Inflammatory macrophage (primary cell): ENCODE results near the gene PPP1R26.
"Not testable (repeated sequence)": the region's sequence is repeated elsewhere in the genome, so short reads cannot be mapped to it uniquely, and the experiment has no call there.

Experiments
- DNase-seq, 2 donors: peaks; one replicate each; pipeline ENCODE4 v3.0.0-alpha.2; 2020 to 2022

PPP1R26 gene

DNA sequence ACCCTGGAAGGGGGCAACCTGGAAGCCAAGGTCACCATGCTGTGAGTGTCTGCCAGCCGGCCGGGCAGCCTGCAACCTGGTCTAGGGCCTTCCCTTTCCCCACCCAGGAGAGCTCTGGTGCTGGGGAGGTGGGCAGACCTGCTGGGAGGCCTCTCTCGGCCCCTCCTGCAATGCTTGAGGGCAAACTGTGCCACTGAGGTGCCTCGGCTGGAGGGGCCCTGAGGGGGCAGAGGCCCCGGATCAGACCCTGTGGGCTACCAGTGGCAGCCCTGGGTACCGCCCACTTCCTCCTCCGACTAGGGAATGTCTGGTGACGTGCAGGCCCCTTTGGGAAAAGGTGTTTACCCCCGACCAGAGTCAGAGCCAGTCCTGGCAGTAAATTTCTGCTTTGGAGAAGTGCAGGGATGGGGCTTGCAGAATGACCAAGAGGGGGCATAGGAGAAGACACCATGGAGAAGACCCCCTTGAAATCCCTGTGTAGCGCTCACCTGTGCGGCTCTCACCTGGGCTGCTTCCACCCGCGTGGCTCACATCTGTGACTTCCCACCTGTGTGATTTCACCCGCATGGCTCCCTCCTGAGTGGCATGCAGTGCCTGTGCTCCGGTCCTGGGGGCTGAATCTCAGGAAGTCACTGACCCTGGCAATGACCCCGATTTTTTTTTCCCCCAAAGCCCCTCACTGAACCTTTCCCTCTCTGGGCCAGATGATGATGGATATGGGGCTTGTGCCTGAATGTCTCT is 42.7 kb downstream of the PPP1R26 start:
- DNase-seq: no peak

DNA sequence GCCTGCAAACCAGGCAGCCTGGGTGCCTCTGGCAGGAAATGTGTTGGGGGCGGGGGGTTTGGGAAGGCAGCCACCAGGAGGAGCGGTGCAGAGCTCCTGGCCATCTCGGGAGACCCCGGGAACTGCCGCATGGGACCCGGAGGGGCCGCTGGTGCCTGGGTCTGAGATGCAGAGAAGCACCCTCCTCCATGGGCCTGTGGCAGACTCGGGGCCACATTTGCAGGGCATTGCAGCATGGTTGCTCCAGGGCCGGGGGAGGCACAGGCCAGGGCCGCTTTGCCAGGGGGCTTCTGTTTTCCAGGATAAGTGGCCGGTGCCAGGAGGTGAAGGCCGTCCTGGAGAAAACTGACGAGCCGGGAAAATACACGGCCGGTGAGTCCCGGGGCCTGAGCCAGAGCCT is 43.3 kb downstream of the PPP1R26 start:
- DNase-seq: no peak

- DNase-seq: no peak
These were observed 44.0 kb downstream of the PPP1R26 start for GRCh38 chr9:135523521-135524129.

GRCh38 chr9:135524130-135524861 is 44.7 kb downstream of the PPP1R26 start:
- no peak for DNase-seq

DNA sequence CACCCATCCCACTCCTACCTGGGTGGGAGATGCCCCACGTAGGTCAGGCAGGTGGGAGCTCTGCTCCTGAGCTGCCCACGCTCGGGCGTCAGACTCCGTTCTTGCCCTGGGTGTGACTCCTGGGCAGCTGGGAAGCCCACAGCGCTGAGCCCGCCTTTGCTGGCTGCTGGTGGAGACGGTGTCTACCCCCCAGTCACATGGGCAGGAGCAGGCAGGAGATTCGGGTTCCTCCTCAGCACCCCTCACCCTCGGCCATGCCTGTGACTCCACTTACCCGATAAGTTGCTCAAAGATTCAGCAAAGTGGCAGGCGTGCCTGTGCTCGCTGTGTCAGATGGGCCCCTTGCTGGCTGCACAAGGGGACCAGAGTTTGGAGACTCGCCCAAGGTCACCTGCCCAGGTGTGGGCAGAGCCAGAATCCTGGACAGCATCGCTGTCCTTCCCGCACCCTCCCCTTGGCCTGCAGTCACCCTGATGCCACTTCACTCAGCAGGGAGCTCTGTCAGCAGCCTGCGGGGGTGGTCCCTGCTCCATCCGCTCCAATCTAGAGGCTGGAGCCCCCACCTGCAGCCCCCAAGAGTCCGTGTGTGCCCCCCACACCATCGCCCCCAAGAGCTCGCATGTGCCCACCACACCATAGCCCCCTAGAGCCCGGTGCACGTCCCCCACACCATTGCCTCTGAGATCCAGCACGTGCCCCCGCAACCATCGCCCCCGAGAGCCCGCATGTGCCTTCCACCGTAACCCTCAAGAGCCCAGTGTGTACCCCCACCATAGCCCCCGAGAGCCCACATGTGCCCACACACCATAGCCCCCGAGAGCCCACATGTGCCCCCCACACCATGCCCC is 45.9 kb downstream of the PPP1R26 start:
- DNase-seq: no peak

DNA sequence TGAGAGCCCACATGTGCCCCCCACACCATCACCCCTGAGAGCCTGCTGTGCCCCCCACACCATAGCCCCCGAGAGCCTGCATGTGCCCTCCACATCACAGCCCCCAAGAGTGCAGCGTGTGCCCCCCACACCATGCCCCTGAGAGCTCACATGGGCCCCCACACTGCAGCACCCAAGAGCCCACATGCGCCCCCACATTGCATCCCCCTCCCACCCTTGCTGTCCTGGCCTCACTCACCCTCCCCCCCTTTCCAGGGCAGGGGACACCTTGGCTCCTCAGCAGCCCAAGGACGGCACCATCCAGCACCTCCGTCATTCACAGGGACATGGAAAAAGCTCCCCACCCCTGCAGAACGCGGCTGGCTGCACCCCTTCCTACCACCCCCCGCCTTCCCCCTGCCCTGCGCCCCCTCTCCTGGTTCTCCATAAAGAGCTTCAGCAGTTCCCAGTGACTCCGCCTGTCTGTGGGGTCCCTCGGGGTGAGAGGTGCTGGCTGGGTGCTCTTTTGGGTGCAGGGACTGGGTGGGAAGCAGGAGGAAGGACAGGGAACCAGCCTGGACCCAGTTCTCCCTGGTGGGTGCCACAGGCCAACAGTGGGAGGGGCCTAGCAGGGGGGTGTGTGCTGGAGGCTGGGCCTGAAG is 46.6 kb downstream of the PPP1R26 start:
- DNase-seq: no peak

DNA sequence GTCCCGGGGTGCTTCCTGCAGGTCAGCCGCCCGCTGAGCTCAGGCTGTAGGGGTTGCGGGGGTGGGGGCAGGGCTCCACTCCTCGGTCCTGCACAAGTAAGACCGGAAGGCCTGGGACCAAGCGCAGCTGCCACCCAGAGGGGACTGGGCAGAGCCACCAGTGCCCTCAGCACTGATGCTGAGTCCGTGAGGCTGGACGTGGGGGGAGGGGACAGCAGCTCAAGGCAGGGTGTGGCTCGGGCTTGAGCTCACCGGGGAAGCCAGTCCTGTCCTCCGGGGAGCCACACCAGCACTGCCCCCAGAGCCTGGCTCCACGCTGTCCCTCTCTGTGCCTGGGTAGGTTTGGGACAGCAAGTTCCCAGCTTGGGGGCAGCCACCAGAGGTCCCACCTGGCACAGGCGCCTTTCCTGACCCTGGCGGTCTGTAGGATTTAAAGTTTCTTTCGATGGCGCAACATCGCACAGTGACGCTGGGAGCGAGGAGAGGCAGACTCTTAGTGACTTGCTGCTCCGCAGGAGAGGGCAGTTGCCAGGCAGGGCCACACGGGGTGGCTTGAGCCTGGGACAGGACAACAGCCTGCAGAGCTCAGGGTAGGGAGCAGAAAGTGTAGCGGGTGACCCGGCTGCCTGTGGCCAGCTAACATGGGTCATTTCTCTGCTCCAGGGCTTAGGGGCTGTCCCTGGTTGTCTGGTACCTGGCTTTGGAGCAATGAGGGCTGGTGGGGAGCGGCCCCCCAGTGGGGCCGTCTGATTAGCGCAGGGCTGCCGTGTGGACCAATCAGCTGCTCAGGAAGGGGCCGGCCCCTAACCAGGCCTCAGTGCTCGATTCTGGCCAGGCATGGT is 47.4 kb downstream of the PPP1R26 start:
- no peak for DNase-seq

DNA sequence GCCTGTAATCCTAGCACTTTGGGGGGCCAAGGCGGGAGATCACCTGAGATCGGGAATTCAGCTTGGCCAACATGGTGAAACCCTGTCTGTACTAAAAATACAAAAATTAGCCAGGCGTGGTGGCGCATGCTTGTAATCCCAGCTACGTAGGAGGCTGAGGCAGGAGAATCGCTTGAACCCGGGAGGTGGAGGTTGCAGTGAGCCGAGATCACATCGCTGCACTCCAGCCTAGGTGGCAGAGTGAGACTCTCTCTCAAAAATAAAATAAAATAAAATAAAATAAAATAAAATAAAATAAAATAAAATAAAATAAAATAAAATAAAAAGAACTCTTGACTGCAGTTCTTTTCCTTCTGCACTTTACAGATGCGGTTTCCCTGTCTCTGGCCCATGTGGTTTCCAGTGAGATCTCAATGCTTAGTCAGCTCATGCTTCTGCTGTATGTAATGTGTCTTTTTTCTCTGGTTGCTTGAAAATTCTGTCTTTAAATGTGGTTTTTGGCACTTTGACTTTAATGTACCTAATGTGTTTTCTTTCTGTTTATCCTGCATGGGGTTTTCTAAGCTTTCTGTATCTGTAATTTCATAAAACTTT is 49.4 kb downstream of the PPP1R26 start:
- not testable (repeated sequence) for DNase-seq

GRCh38 chr9:135530146-135530545 is 50.6 kb downstream of the PPP1R26 start:
- no peak for DNase-seq

DNA sequence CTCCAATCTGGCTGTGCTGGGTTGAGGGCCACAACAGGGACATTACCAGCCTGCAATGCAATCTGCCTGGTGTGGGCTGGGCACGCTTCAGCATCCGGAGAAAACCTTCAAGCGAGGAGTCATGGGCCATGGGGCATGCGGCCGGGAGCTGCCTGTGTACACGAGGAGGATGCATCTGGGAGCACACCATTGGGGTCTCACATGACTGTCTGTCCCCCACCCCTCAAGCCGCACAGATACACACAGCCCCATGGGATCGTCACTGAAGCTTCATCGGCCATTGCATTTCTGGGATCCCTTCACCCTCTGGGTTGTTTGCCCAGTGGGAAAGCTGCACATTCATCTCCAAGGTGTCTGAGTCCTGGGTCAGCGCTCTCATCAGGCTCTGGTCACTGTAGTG is 51.5 kb downstream of the PPP1R26 start:
- DNase-seq: no peak

DNA sequence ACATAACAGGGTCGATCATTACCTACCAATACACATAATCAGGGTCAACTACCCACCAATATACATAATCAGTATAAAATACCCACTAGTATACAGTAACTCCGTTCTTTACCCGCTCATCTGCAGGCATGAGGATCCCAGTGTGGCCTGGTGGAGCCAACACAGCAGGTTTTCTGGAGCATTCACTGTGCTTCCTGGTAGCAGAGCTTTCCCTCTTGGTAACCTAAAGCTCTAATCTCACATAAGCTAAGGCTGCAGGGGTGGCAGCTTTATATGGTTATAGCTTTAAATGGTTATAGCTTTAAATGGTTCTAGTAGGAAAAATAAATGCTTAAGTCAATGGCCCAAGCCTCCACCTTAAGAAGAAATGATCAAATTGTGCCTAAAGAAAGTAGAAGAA is 53.5 kb downstream of the PPP1R26 start:
- no peak for DNase-seq

DNA sequence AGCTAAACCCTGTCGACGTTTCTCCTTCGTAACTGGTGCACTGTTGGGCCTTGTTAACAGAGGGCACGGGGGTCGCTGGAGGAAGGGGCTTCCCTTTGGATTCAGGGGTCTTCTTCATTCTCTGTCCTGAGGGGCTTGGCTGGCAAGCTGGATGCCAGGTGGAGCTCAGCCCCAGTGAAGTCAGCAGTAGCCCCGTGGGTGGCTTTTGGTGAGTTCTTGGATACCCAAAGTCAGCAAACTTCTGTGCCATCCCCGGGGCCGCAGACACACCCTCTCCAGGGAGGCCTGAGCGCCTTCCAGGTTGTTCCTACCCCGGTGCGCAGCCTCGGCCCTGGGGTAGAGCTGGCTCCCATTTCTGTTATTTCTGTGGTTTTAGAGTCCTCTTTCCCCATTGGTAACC is 54.1 kb downstream of the PPP1R26 start:
- no peak for DNase-seq

- not testable (repeated sequence) for DNase-seq
These were observed 54.7 kb downstream of the PPP1R26 start for GRCh38 chr9:135534192-135534711.

- DNase-seq: not testable (repeated sequence)
These were observed 55.2 kb downstream of the PPP1R26 start for GRCh38 chr9:135534826-135535225.

- DNase-seq: not testable (repeated sequence)
These were observed 56.0 kb downstream of the PPP1R26 start for GRCh38 chr9:135535631-135536030.

- no peak for DNase-seq
These were observed 56.6 kb downstream of the PPP1R26 start for GRCh38 chr9:135536216-135536615.
